GM23338 (cell line): Measurements from ENCODE around the gene ACSBG1. TPM values are rescaled to one million over a fixed set of nuclear protein-coding genes. Genes with fewer than 3 reads are reported as not detected.

Experiments used
- polyA plus RNA-seq: library from polyadenylated mRNA; unstranded; fragments of >200 nt; fragmentation: Nextera tagmentation; extraction: Ambion mirVana; gene quantifications from 2 replicates; pipeline ENCODE4 v1.2.1, GENCODE V29; 2016
- total RNA-seq: library from RNA; depleted of rRNA; stranded (reverse); fragments of >200 nt; shearing (Covaris generic); gene quantifications from 2 replicates; pipeline ENCODE4 v1.2.3, GENCODE V29; 2014; rRNA removed

The ACSBG1 gene
- total and polyA plus RNA-seq, 2 experiments from 2014 or later, result 1.9 to 10.0 TPM

Other genes starting within 250 kb of the ACSBG1 start
- gene TBC1D2B, start 156.9 kb downstream of the ACSBG1 start, total RNA-seq, result 17.0 and 17.8 TPM in 2 replicates
- 3.6 and 5.2 TPM in 2 replicates for gene TBC1D2B, start 156.9 kb downstream of the ACSBG1 start, polyA plus RNA-seq
- not detected in 2 replicates for gene SH2D7, start 142.0 kb downstream of the ACSBG1 start, total RNA-seq
- gene SH2D7, start 142.0 kb downstream of the ACSBG1 start, polyA plus RNA-seq, result 0.31 and 0.33 TPM in 2 replicates
- gene CIB2, start 103.1 kb downstream of the ACSBG1 start, total RNA-seq, result 62.6 and 64.4 TPM in 2 replicates
- gene CIB2, start 103.1 kb downstream of the ACSBG1 start, polyA plus RNA-seq, result 56.6 and 59.5 TPM in 2 replicates
- gene IDH3A, start 85.2 kb downstream of the ACSBG1 start, total RNA-seq, result 40.5 and 41.6 TPM in 2 replicates
- 18.6 and 24.1 TPM in 2 replicates for gene IDH3A, start 85.2 kb downstream of the ACSBG1 start, polyA plus RNA-seq
- 10.3 and 12.5 TPM in 2 replicates for gene DNAJA4, start 30.0 kb upstream of the ACSBG1 start, total RNA-seq
- gene DNAJA4, start 30.0 kb upstream of the ACSBG1 start, polyA plus RNA-seq, result 5.0 and 5.4 TPM in 2 replicates
- gene SKIC8, start 65.0 kb upstream of the ACSBG1 start, total RNA-seq, result 47.0 and 59.4 TPM in 2 replicates
- 68.6 and 73.8 TPM in 2 replicates for gene SKIC8, start 65.0 kb upstream of the ACSBG1 start, polyA plus RNA-seq
- 127 and 156 TPM in 2 replicates for gene CRABP1, start 105.8 kb upstream of the ACSBG1 start, total RNA-seq
- 522 and 536 TPM in 2 replicates for gene CRABP1, start 105.8 kb upstream of the ACSBG1 start, polyA plus RNA-seq
- 68.4 and 78.2 TPM in 2 replicates for gene IREB2, start 203.7 kb upstream of the ACSBG1 start, total RNA-seq
- 19.2 and 23.4 TPM in 2 replicates for gene IREB2, start 203.7 kb upstream of the ACSBG1 start, polyA plus RNA-seq